Neutrophil (primary cell): ENCODE measurements around the gene ADPRM.
"Not testable (repeated sequence)": the region's sequence is repeated elsewhere in the genome, so short reads cannot be mapped to it uniquely, and the experiment has no call there.

Source experiments
- H3K27ac ChIP-seq: fragments of 200-600 bp; sonication (generic); 2 replicates; pipeline ENCODE4 v1.5.1; 2016; ENCODE audit warnings: mild to moderate bottlenecking, moderate library complexity
- H3K27me3 ChIP-seq: fragments of 200-600 bp; sonication (generic); 2 replicates; pipeline ENCODE4 v1.6.0; 2016; ENCODE audit warnings: mild to moderate bottlenecking
- H3K36me3 ChIP-seq: fragments of 200-600 bp; sonication (generic); 2 replicates; pipeline ENCODE4 v1.5.1; 2017
- H3K4me1 ChIP-seq, 2 experiments: fragments of 200-600 bp in 1 of 2; sonication (generic) in 1 of 2; 1 replicate in 1 of 2; 2 replicates in 1 of 2; pipeline versions ENCODE4 v1.5.1 to v1.6.1; 2013 to 2016; ENCODE audit warnings: low read depth in 1 of 2, low read length in 1 of 2, mild to moderate bottlenecking in 1 of 2, moderate library complexity in 1 of 2; ENCODE audit not compliant: control insufficient read depth in 1 of 2, insufficient read depth in 1 of 2
- H3K4me3 ChIP-seq, 2 experiments: fragments of 200-600 bp in 1 of 2; sonication (generic) in 1 of 2; 1 replicate in 1 of 2; 2 replicates in 1 of 2; pipeline ENCODE4 v1.5.1; 2013 to 2016; ENCODE audit warnings: low read depth in 1 of 2, low read length in 1 of 2, mild to moderate bottlenecking in 1 of 2, moderate library complexity in 1 of 2
- H3K9me3 ChIP-seq: fragments of 200-600 bp; sonication (generic); 2 replicates; pipeline ENCODE4 v1.5.1; 2016
- TF ChIP-seq, protein P1 (sequence below): fragments of 200-600 bp; sonication (generic); IDR thresholded peaks from 2 replicates; pipeline ENCODE4 v1.5.1; 2016; ENCODE audit warnings: antibody characterized with exemption

Gene ADPRM

DNA sequence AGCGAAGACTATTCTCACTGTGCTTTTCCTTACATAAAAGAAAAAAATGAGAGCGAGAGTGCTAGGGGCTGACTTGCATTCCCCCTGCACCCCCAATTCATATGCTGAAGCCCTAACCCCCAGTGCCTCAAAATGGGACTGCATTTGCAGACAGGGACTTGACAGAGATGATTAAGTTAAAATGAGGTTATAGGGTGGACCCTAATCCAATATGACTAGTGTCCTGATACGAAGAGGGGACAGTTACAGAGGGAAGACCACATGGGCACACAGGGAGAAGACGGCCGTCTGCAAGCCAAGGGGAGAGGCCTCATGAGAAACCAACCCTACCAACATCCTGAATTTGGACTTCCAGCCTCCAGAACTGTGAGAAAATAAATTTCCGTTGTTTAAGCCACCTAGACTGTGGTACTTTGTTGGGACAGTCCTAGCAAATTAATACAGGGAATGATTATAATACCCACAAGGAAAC lies 34.0 kb downstream of the ADPRM start:
- H3K9me3 ChIP-seq: no peaks in the 10 kb centered on the region
- peaks cover 13 to 16% of the 10 kb centered on the region in 2 experiments for H3K4me1 ChIP-seq
- no peak overlapping the region for H3K4me3 ChIP-seq
- peaks cover 15% of the 10 kb centered on the region for H3K27me3 ChIP-seq
- no peak overlapping the region for H3K27ac ChIP-seq
- no peaks in the 10 kb centered on the region for H3K36me3 ChIP-seq
- TF ChIP-seq, protein P1, sequence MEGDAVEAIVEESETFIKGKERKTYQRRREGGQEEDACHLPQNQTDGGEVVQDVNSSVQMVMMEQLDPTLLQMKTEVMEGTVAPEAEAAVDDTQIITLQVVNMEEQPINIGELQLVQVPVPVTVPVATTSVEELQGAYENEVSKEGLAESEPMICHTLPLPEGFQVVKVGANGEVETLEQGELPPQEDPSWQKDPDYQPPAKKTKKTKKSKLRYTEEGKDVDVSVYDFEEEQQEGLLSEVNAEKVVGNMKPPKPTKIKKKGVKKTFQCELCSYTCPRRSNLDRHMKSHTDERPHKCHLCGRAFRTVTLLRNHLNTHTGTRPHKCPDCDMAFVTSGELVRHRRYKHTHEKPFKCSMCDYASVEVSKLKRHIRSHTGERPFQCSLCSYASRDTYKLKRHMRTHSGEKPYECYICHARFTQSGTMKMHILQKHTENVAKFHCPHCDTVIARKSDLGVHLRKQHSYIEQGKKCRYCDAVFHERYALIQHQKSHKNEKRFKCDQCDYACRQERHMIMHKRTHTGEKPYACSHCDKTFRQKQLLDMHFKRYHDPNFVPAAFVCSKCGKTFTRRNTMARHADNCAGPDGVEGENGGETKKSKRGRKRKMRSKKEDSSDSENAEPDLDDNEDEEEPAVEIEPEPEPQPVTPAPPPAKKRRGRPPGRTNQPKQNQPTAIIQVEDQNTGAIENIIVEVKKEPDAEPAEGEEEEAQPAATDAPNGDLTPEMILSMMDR: no peak

DNA sequence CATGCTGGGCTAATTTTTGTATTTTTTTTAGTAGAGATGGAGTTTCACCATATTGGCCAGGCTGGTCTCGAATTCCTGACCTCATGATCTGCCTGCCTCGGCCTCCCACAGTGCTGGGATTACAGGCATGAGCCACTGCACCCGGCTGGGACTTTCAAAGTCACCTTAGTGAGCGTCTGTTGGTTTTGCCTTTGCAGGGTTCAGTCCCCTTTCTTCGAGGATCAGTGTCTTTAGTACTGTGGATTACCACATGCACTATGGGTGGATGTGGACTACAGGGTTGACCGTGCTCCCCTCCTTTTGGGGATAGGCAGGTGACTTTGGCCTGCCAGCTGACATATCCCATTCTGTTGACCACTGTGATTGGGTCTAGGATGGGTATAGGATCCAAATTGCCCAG lies 34.7 kb downstream of the ADPRM start:
- H3K36me3 ChIP-seq, H3K9me3 ChIP-seq, H3K4me3 ChIP-seq, H3K27ac ChIP-seq: not testable (repeated sequence)
- Histone ChIP-seq H3K27me3 (peaks cover 15% of the 10 kb centered on the region), H3K4me1 (peaks cover 13 to 16% of the 10 kb centered on the region in 2 experiments)

DNA sequence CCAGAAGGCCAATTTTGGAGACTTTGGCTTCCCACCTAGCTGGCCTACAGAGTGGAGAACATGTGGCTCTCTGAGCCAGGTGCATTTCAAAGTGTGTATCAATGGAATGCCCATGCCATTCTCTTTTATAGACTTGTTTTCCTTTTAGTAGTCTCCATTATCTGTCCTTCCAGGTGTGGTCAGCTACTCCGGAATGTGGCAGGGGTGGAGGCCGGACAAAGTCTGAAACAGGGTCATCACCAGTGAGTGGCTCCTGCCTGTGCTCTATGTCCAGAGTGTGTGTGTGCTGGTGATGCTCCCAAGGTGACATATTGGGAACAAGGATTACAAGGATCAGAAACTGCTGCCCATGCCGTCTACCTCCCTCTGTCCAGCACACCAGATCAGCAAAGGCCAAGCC lies 36.3 kb downstream of the ADPRM start:
- H3K36me3 ChIP-seq: no peaks in the 10 kb centered on the region

DNA sequence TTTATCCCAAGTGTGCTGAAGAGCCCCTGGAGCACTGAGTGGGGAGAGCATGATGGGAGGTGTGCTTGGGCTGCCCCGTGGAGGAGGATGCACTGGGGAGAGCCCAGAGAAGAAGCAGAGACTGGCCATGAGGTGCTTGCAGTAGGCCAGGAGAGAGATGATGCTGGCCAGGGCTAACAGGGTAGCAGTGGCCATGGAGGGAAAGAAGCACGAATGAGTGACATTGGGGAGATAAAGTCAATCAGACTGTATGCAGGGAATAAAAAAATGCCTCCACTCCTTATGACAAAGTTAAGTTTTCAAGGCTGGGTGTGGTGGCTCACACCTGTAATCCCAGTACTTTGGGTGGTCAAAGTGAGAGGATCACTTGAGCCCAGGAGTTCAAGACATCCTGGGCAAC lies 37.9 kb downstream of the ADPRM start:
- no peaks in the 10 kb centered on the region for H3K36me3 ChIP-seq
- TF ChIP-seq, protein P1: no peak
- no peak overlapping the region for H3K27ac ChIP-seq
- no peaks in the 10 kb centered on the region for H3K9me3 ChIP-seq
- H3K4me3 ChIP-seq: no peak overlapping the region
- H3K27me3 ChIP-seq: no peaks in the 10 kb centered on the region
- H3K4me1 ChIP-seq: peaks cover 2 to 5% of the 10 kb centered on the region in 2 experiments

More for the DNA sequence above, 36.3 kb downstream of the ADPRM start:
- H3K27me3 ChIP-seq: peaks cover 13% of the 10 kb centered on the region
- H3K9me3 ChIP-seq: no peaks in the 10 kb centered on the region
- no peak overlapping the region for H3K27ac ChIP-seq
- peaks cover 13 to 16% of the 10 kb centered on the region in 2 experiments for H3K4me1 ChIP-seq
- H3K4me3 ChIP-seq: no peak overlapping the region
- TF ChIP-seq, protein P1: no peak

DNA sequence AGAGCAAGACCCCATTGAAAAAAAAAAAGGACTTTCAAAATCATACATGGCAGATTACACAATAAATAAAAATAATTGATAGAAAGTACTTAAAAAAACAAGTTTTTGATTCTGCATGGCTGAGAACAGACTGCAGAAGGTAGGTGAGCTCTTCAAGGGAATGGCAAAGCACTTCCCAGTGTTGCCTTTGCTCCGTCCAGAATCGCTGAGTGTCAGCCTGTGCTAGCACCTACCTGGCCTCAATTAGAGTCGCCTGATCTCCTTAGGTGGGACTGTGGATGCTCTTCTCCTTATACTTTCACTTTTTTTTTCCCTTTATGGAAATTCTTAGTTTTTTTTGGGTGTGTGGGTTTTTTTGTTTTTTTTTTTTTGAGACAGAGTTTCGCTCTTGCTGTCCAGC lies 38.4 kb downstream of the ADPRM start:
- H3K4me3 ChIP-seq: no peak overlapping the region

DNA sequence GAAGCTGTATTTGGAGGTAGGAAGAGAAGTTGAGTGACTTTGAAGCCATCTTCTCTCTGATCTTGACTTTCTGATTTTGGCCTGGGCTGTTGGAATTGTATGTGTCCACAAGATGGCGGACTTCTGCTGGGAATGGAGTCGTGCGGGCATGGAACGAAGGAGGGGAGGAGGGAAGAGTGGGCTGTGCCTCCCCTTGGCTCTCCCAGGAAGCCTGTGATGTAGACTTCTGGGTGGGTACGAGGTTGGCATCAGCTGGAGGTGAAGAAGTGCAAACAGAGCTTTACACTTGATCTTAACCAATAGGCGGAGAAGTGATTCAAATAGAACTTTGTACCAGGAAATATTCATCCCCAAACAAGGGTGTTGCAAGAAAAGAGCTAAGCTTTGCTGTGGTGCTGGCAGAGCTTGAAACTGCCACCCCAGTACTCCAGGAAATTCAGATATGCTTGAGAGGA lies 39.8 kb downstream of the ADPRM start:
- Histone ChIP-seq H3K27me3 (no peaks in the 10 kb centered on the region), H3K9me3 (no peaks in the 10 kb centered on the region), H3K4me3 (no peak overlapping the region), H3K36me3 (no peaks in the 10 kb centered on the region), H3K4me1 (no peaks in the 10 kb centered on the region), H3K27ac (no peak overlapping the region)
- TF ChIP-seq, protein P1: no peak

More for the DNA sequence above, 38.4 kb downstream of the ADPRM start:
- H3K9me3 ChIP-seq: no peaks in the 10 kb centered on the region
- TF ChIP-seq, protein P1: no peak
- H3K27ac ChIP-seq: no peak overlapping the region
- peaks cover 0 to under 1% of the 10 kb centered on the region in 2 experiments for H3K4me1 ChIP-seq
- H3K27me3 ChIP-seq: no peaks in the 10 kb centered on the region
- H3K36me3 ChIP-seq: no peaks in the 10 kb centered on the region
